ENCODE measurements around the gene FILIP1L.

FILIP1L gene

GRCh38 chr3:99882436-99883137 lies 231.7 kb downstream of the FILIP1L start:
- no peak for DNase-seq

- no peak for DNase-seq
Measured at GRCh38 chr3:99881121-99881524, 233.2 kb downstream of the FILIP1L start.

GRCh38 chr3:99879275-99879674 lies 235.0 kb downstream of the FILIP1L start:
- no peak for DNase-seq

DNA sequence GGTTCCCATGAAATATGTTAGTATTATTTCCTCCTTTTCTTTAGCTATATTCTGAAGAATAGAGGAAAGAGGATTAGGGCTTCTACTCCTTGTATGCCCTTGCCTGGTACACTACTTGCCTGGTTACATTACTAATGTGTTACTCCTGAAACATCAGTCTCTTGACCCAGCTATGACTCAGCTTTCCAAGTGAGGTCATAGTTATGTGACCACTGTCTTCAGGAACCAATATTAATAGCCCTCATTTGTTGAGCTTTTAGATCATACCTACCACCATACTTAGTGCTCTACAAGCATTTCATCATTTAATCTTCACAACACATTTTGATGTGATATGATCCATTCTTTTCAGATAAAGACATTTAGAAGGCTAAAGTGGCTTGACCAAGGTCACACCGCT lies 236.3 kb downstream of the FILIP1L start:
- DNase-seq, result no peak

GRCh38 chr3:99877031-99877579 lies 237.2 kb downstream of the FILIP1L start:
- no peak for DNase-seq

DNA sequence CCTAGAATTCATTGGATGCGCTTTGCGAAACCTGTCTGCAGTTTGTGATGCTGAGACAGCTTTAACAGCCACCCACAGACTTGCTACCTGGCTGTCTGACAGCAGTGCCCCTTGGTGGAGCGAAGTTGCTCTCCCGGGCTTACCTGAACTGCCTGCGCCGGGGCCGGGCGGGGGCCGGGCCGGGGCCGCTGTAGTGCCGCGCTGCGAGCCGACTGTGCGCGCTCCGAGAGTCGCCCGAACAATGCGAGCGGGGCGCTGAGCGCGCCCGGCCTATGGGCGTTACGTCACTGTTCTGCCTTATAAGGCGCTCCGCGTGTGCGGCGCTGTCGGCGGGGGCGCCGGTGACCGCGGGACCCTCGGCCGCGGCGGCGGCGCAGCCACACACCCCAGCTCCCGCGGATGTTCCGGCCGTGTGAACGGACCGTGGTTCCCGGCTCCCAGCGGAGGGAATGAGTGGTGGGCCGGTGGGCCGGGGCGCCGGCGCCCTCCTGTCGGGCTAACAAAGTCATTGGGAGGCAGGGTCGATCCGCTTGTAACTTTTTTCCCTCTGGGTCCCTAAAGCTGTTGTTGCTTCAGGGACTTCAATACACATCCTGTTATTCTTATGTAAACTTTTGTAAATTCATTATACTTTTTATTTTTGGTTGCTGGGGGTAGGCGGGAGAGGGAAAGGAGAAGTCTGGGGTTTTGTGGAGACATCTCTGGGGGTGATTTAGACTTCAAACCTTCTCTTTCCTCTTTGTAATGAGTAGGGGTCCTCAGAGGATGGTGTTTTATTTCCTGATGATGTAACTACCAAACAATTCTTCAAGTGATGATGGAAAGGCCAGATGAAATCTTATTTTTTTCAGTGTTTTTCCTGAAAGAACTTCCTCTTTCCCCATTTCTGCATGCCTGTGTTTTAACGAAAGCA lies 238.1 kb downstream of the FILIP1L start:
- DNase-seq, result peak; percentile 68

- DNase-seq, result no peak
Measured at GRCh38 chr3:99875581-99875928, 238.7 kb downstream of the FILIP1L start.

DNA sequence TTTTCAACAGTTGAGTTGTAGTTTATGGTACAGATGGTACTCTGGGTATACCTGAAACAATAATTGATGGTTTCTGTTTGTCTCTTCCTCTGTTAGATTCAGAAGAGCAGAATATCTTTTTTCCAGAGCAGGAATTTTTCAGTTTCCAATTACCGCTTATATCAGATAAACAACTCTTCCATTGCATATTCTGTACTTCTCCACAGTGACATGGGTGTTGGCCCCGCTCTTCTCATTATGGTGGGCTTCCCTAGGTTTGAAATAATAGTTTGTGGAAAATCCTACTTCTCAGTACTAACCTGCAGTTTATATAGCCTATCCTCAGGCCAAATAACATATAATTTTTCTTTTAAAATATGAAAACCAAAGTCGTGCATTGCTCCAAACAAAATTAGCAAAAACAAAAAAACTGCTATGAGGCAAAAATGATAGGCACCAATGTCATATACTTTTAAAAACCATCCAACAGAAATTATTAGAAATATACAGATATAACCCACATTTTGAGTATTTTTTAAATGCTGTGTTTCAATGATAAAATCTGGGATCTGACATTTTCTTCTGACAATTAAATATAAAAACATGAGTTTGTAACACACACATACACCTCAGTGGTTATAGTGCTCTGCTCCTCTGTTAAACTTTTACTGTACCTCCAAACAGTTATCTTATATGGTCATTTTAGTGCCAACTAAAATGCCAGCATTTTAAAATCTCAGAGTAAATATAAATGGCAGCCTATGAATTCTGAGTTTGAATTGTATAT lies 239.9 kb downstream of the FILIP1L start:
- no peak for DNase-seq

DNA sequence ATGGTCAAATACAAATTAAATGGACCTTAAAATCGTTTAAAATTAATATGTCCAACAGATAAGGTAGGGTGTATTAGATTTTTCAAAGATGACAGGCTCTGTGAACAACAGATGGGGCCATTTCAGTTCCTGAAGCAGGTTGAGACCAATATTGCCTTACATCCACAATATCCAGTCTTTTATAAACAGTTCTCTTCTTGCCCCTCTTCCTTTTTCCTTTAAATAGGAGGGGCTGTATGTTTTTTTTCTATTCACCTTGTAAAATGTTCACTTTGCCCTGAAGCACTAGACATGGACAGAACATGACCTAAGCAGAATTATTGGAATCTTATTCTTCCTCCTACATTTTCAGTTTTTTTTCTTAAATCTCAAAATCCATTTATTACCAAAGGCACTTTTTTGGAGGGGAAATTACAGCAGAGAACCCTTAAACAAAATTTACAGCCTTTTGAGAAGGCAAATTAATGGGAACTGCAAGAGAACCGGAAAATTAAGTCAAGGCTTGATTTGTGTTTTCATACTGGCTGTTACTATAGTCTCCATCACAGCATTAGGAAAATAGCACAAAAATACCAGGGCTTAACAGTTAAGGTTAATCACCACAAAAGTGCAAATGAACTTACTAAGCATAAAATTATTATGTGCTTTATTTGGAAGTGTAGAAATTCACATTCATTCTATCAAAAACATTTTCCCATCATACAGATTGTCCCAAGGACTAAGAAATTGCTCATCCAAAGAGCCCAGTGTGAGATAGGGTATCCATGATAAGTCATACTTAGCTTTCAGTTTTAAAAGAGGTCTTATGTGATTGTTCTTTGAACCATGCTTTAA lies 240.8 kb downstream of the FILIP1L start:
- no peak for DNase-seq

DNA sequence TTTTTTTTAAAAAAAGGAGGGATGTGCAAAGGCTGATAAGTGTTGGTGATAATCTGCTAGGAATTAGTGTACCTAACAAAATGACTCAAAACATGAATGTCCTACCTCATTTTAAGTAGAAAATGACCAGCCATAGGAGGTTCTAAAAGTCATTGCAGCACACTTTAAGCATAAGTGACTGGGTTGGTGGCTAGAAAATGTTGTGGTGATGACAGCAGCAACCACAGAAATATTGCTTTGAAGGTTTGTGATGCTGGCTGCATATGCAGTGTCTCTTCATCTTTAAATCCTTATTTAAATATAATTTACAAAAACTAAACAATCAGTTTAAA lies 241.4 kb downstream of the FILIP1L start:
- no peak for DNase-seq

DNA sequence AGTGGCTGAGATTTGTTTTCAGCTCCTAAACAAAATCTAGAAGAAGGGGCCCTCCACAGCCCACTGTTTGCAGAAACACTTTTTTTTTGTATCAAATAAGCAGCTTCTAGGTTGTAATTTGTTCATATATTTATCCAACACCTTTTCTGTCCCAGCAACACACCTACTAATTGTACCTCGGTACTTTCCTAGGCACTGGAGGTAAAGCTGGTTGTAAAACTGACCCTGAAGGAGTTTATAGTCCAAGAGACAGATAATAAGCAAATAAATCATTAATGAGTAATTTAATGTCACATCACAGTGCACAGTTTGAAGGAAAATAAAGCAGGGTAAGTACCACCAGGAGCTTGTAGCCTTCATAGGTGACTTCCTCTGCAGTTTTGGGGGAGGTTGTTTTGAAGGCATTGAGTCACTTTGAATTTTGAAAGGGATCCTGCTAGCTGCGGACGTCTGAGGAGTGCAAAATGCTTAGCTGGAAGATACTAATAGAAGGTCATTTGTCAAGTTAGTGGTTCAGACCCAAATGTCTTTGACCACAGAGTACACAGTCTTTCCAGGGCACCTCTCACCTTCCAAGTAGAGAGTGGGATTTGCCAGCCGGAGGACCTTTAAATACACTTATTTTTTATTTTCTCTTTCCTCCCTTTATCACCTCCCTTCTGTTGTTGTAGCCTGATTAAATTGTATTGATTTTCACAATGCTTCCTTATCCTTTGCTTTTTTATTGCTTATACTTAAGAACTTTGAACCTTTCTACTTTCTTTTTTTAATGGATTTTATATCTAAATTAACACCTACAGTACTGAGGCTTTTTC lies 242.9 kb downstream of the FILIP1L start:
- DNase-seq, result no peak

- DNase-seq, result no peak
Measured at GRCh38 chr3:99870712-99871111, 243.6 kb downstream of the FILIP1L start.

DNA sequence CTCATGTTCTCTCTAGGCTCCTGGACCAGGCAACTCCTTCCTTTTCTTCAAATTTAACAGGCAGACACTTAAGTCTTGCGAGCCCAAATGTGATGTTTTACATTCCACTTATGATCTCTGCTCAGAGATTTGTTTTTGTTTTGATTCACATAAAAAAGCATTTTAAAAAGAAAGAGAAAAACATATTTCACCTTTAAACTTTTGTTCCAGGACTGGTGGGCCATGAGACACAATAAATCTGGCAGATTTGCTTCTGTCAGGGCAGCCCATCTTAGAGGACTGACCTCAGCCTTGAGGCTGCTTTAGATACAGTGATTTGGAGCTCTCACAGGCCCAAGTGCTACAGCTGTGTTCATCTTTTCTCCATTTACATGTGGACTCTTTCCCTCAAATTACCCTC lies 244.7 kb downstream of the FILIP1L start:
- DNase-seq, result no peak

- DNase-seq, result no peak
Measured at GRCh38 chr3:99868311-99868646, 246.0 kb downstream of the FILIP1L start.

DNA sequence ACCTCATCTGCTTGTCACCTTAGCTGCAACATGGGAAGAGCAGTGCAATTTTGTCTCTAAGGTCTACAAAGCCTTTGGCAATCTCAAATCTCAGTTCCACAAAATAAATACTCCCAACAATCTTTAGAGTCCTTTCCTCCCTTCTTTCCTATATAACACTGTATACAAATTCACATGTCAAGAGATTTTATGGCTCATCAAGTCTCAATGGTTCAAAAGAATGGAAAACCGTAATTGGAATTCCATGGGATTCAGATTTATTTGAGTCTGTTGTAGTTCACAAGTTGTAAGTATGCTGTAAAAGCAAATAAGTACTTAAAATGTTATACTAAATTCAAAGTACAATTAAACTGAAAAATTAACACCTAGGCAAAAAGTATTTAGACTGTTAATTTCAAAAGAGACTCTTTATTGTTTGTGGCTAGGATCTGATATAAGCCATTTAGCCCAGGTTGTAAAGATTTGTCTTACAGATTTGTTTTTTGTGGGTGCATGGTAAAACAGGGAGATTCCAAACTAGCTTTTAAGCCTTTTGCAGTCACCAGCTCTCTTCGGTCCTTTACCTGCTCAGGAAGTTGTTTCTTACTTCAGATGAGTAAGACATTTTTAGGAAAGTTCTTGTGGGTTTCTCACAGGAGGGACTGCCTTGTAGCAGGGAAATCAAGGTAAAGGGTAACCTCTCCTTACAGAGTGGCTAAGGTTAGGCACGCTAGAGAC lies 246.5 kb downstream of the FILIP1L start:
- no peak for DNase-seq

GRCh38 chr3:99866261-99866761 lies 248.0 kb downstream of the FILIP1L start:
- no peak for DNase-seq

- no peak for DNase-seq
Measured at GRCh38 chr3:99865321-99865720, 249.0 kb downstream of the FILIP1L start.

- no peak for DNase-seq
Measured at GRCh38 chr3:99864289-99864688, 250.0 kb downstream of the FILIP1L start.

- DNase-seq, result no peak
Measured at GRCh38 chr3:99863588-99863987, 250.7 kb downstream of the FILIP1L start.

DNA sequence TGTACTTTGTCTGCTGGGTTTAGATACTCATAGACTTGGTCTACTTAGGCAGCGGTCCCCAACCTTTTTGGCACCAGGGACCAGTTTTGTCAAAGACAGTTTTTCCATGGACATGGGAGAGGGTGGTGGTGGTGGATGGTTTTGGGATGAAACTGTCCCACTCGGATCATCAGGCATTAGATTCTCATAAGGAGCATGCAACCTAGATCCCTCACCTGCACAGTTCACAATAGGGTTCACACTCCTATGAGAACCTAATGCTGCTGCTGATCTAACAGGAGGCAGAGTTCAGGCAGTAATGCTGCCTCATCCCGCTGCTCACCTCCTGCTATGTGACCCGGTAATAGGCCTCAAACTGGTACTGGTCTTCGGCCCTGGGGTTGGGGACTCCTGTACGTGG lies 251.3 kb downstream of the FILIP1L start:
- DNase-seq, result no peak

DNA sequence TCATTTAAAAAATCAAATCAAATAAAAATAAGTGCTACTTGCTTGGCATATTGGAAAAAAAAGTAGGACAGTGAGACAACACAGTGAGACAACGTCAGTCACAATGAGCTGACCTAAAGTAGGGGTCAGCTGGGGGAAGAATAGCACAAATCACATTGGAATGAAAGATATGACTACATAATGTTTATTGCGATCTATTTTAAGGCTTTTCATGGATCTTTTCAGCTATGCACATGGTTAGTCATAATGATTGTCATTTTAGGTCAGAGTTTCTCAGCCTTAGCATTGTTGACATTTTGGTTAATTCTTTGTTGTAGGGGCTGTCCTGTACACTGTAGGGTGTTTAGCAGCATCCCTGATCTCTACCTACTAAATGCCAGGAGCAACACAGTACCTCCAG lies 252.1 kb downstream of the FILIP1L start:
- DNase-seq, result no peak

All from activated naive CD4-positive, alpha-beta T cell treated with anti-CD3 and anti-CD28 coated beads, Interleukin-2, amount 50 U/mL, for 16 hours (primary cell).